ENCODE data around the gene CDK5RAP3. TPM values are rescaled to one million over a fixed set of nuclear protein-coding genes. Genes with fewer than 3 reads are reported as not detected.

The CDK5RAP3 gene
- polyA plus RNA-seq, 1 donor from 2014 or later = 343 TPM

DNA sequence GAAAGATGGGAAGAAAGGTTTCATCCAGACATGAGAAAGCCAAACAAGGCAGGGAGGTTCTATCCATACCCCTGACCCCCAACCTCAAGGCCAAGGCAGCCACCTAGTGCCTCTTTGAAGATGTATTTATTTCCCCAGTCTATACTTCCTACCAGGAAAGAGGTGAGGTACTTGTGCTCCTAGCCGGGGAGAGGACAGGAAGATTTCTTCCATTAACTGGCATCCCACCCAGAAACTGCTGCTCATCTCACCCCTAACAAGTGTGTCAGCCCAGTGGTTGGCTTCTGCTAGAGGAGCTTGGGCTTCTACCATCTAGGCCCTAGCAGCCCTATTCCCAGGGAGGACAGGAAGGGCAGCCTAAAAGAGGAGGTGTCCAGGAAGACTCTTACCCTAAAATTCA, 57.8 kb downstream of the CDK5RAP3 start:
- no peaks in the 10 kb centered on the region for H3K36me3 ChIP-seq (ENCODE audit: insufficient read depth, low read length)
- H3K4me2 ChIP-seq (ENCODE audit: low read length) = no peak overlapping the region
- no peak overlapping the region for H3K27ac ChIP-seq (ENCODE audit: low read length)
- no peaks in the 10 kb centered on the region for H3K79me2 ChIP-seq (replicated peaks; ENCODE audit: insufficient read depth, low read length)
- H3K9me3 ChIP-seq (ENCODE audit: low read length) = no peaks in the 10 kb centered on the region
- TF ChIP-seq, protein P1, sequence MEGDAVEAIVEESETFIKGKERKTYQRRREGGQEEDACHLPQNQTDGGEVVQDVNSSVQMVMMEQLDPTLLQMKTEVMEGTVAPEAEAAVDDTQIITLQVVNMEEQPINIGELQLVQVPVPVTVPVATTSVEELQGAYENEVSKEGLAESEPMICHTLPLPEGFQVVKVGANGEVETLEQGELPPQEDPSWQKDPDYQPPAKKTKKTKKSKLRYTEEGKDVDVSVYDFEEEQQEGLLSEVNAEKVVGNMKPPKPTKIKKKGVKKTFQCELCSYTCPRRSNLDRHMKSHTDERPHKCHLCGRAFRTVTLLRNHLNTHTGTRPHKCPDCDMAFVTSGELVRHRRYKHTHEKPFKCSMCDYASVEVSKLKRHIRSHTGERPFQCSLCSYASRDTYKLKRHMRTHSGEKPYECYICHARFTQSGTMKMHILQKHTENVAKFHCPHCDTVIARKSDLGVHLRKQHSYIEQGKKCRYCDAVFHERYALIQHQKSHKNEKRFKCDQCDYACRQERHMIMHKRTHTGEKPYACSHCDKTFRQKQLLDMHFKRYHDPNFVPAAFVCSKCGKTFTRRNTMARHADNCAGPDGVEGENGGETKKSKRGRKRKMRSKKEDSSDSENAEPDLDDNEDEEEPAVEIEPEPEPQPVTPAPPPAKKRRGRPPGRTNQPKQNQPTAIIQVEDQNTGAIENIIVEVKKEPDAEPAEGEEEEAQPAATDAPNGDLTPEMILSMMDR (IDR thresholded peaks at IDR 0.05; ENCODE audit: poor library complexity, severe bottlenecking) = no peak
- no peak for TF ChIP-seq RAD21 (conservative IDR thresholded peaks at IDR 0.05)
- no peak for TF ChIP-seq SMC3 (conservative IDR thresholded peaks at IDR 0.05; ENCODE audit: poor library complexity)
- no peak for TF ChIP-seq TAF1 (IDR thresholded peaks at IDR 0.05; ENCODE audit: low read depth)
- TF ChIP-seq EZH2 (IDR thresholded peaks at IDR 0.05; ENCODE audit: borderline replicate concordance, insufficient read depth, low read length, poor library complexity, severe bottlenecking) = no peak
- TF ChIP-seq MXI1 (conservative IDR thresholded peaks at IDR 0.05; ENCODE audit: poor library complexity, severe bottlenecking) = no peak
- no peak for TF ChIP-seq REST (IDR thresholded peaks at IDR 0.05; ENCODE audit: borderline replicate concordance)
- TF ChIP-seq POLR2AphosphoS5 (IDR thresholded peaks at IDR 0.05) = no peak
- TF ChIP-seq EP300 (conservative IDR thresholded peaks at IDR 0.05; ENCODE audit: poor library complexity, severe bottlenecking) = no peak
- no peaks in the 10 kb centered on the region for H4K20me1 ChIP-seq (ENCODE audit: insufficient read depth)
- no peaks in the 10 kb centered on the region for H3K9me2 ChIP-seq (ENCODE audit: insufficient read depth, low read length)
- H3K9ac ChIP-seq (ENCODE audit: low read length) = no peak overlapping the region
- no peaks in the 10 kb centered on the region for H3F3A ChIP-seq (ENCODE audit: insufficient read depth, low read length, poor library complexity, severe bottlenecking)
- H3K27me3 ChIP-seq (ENCODE audit: insufficient read depth, low read depth, low read length) = peaks cover 8% of the 10 kb centered on the region
- H3K4me3 ChIP-seq (ENCODE audit: low read length) = no peak overlapping the region
- no peak overlapping the region for H2AFZ ChIP-seq (ENCODE audit: low read depth, low read length)

GRCh38 chr17:48030531-48030930, 59.6 kb downstream of the CDK5RAP3 start:
- no peaks in the 10 kb centered on the region for H3K9me2 ChIP-seq (ENCODE audit: insufficient read depth, low read length)
- no peaks in the 10 kb centered on the region for H3K9me3 ChIP-seq (ENCODE audit: low read length)
- no peak overlapping the region for H3K4me3 ChIP-seq (ENCODE audit: low read length)
- H3K4me2 ChIP-seq (ENCODE audit: low read length) = no peak overlapping the region
- no peak overlapping the region for H3K9ac ChIP-seq (ENCODE audit: low read length)
- peaks cover 3% of the 10 kb centered on the region for H3K27me3 ChIP-seq (ENCODE audit: insufficient read depth, low read depth, low read length)
- H2AFZ ChIP-seq (ENCODE audit: low read depth, low read length) = no peak overlapping the region
- no peak for TF ChIP-seq EZH2 (IDR thresholded peaks at IDR 0.05; ENCODE audit: borderline replicate concordance, insufficient read depth, low read length, poor library complexity, severe bottlenecking)
- no peak for TF ChIP-seq REST (IDR thresholded peaks at IDR 0.05; ENCODE audit: borderline replicate concordance)
- TF ChIP-seq RAD21 (conservative IDR thresholded peaks at IDR 0.05) = no peak
- H3K27ac ChIP-seq (ENCODE audit: low read length) = no peak overlapping the region
- no peaks in the 10 kb centered on the region for H3K36me3 ChIP-seq (ENCODE audit: insufficient read depth, low read length)
- no peaks in the 10 kb centered on the region for H4K20me1 ChIP-seq (ENCODE audit: insufficient read depth)
- H3K79me2 ChIP-seq (replicated peaks; ENCODE audit: insufficient read depth, low read length) = no peaks in the 10 kb centered on the region
- no peaks in the 10 kb centered on the region for H3F3A ChIP-seq (ENCODE audit: insufficient read depth, low read length, poor library complexity, severe bottlenecking)

Other genes starting within 250 kb of the CDK5RAP3 start
- not detected in 2 replicates for gene TBX21, start 237.9 kb upstream of the CDK5RAP3 start, polyA plus RNA-seq
- gene OSBPL7, start 149.3 kb upstream of the CDK5RAP3 start, polyA plus RNA-seq = 10.0 and 11.4 TPM in 2 replicates
- 33.8 and 34.2 TPM in 2 replicates for gene MRPL10, start 139.6 kb upstream of the CDK5RAP3 start, polyA plus RNA-seq
- gene LRRC46, start 139.4 kb upstream of the CDK5RAP3 start, polyA plus RNA-seq = 0.12 and 0.56 TPM in 2 replicates
- 94.0 and 104 TPM in 2 replicates for gene SCRN2, start 129.8 kb upstream of the CDK5RAP3 start, polyA plus RNA-seq
- 0.42 and 0.44 TPM in 2 replicates for gene SP6, start 120.0 kb upstream of the CDK5RAP3 start, polyA plus RNA-seq
- 0.25 and 0.48 TPM in 2 replicates for gene SP2, start 74.9 kb upstream of the CDK5RAP3 start, polyA plus RNA-seq
- 1.7 and 2.0 TPM in 2 replicates for gene PNPO, start 29.5 kb upstream of the CDK5RAP3 start, polyA plus RNA-seq
- not detected in 2 replicates for gene PRR15L, start 13.2 kb upstream of the CDK5RAP3 start, polyA plus RNA-seq
- gene COPZ2, start 66.7 kb downstream of the CDK5RAP3 start, polyA plus RNA-seq = not detected in 2 replicates
- gene NFE2L1, start 77.2 kb downstream of the CDK5RAP3 start, polyA plus RNA-seq = 48.4 and 67.1 TPM in 2 replicates
- 336 and 363 TPM in 2 replicates for gene CBX1, start 130.4 kb downstream of the CDK5RAP3 start, polyA plus RNA-seq
- gene SNX11, start 136.7 kb downstream of the CDK5RAP3 start, polyA plus RNA-seq = 29.0 and 34.7 TPM in 2 replicates